ENCODE measurements around the gene DHPS.

The DHPS gene

GRCh38 chr19:12675940-12676339 is 5.7 kb downstream of the DHPS start:
- no peak for DNase-seq (ENCODE audit: extremely low read depth in 1 of 2, low read depth in 1 of 2)

GRCh38 chr19:12675399-12675798 is 6.3 kb downstream of the DHPS start:
- DNase-seq (ENCODE audit: extremely low read depth in 1 of 2, low read depth in 1 of 2): no peak

- DNase-seq (ENCODE audit: extremely low read depth in 1 of 2, low read depth in 1 of 2): no peak
Measured at GRCh38 chr19:12672744-12673143, 8.9 kb downstream of the DHPS start.

- no peak for DNase-seq (ENCODE audit: extremely low read depth in 1 of 2, low read depth in 1 of 2)
Measured at GRCh38 chr19:12670159-12670928, 11.3 kb downstream of the DHPS start.

- DNase-seq (ENCODE audit: extremely low read depth in 1 of 2, low read depth in 1 of 2): peak; percentile 49 to 50
Measured at GRCh38 chr19:12669270-12670158, 12.2 kb downstream of the DHPS start.

GRCh38 chr19:12668932-12669269 is 12.8 kb downstream of the DHPS start:
- peak; percentile 28 to 68 for DNase-seq (ENCODE audit: extremely low read depth in 1 of 2, low read depth in 1 of 2)

- no peak for DNase-seq (ENCODE audit: extremely low read depth in 1 of 2, low read depth in 1 of 2)
Measured at GRCh38 chr19:12668346-12668745, 13.3 kb downstream of the DHPS start.

GRCh38 chr19:12667731-12668302 is 13.9 kb downstream of the DHPS start:
- DNase-seq (ENCODE audit: extremely low read depth in 1 of 2, low read depth in 1 of 2): no peak

GRCh38 chr19:12666265-12667048 is 15.2 kb downstream of the DHPS start, which contains the start of the genes MAN2B1 and WDR83:
MAN2B1 (minus strand) TSS chr19:12666742; CDS start chr19:12666701, 41 bp downstream.
WDR83 (plus strand) TSS chr19:12666807; CDS start chr19:12669791, 2,984 bp downstream.
- DNase-seq (ENCODE audit: extremely low read depth in 1 of 2, low read depth in 1 of 2): peak; percentile 70 to 72

GRCh38 chr19:12665671-12666264 is 15.9 kb downstream of the DHPS start:
- DNase-seq (ENCODE audit: extremely low read depth in 1 of 2, low read depth in 1 of 2): no peak

GRCh38 chr19:12665281-12665573 is 16.5 kb downstream of the DHPS start:
- DNase-seq (ENCODE audit: extremely low read depth in 1 of 2, low read depth in 1 of 2): peak in 1 of 2 donors; percentile 43

- DNase-seq (ENCODE audit: extremely low read depth in 1 of 2, low read depth in 1 of 2): no peak
Measured at GRCh38 chr19:12664406-12665280, 17.0 kb downstream of the DHPS start.

GRCh38 chr19:12660980-12661379 is 20.7 kb downstream of the DHPS start:
- DNase-seq (ENCODE audit: extremely low read depth in 1 of 2, low read depth in 1 of 2): no peak

- DNase-seq (ENCODE audit: extremely low read depth in 1 of 2, low read depth in 1 of 2): no peak
Measured at GRCh38 chr19:12657966-12658365, 23.7 kb downstream of the DHPS start.

GRCh38 chr19:12656899-12657571 is 24.6 kb downstream of the DHPS start:
- no peak for DNase-seq (ENCODE audit: extremely low read depth in 1 of 2, low read depth in 1 of 2)

- no peak for DNase-seq (ENCODE audit: extremely low read depth in 1 of 2, low read depth in 1 of 2)
Measured at GRCh38 chr19:12655546-12655945, 26.1 kb downstream of the DHPS start.

GRCh38 chr19:12652219-12652618 is 29.5 kb downstream of the DHPS start:
- DNase-seq (ENCODE audit: extremely low read depth in 1 of 2, low read depth in 1 of 2): no peak

- DNase-seq (ENCODE audit: extremely low read depth in 1 of 2, low read depth in 1 of 2): no peak
Measured at GRCh38 chr19:12649941-12650340, 31.7 kb downstream of the DHPS start.

- DNase-seq (ENCODE audit: extremely low read depth in 1 of 2, low read depth in 1 of 2): no peak
Measured at GRCh38 chr19:12648088-12648487, 33.6 kb downstream of the DHPS start.

All from stimulated activated CD8-positive, alpha-beta memory T cell treated with anti-CD3 and anti-CD28 coated beads, Interleukin-7, amount 100 ng/mL, for 48 hours (primary cell).